Prostate gland (tissue), 2 donors: ENCODE data around the gene NARF.

Experiments used
- CTCF ChIP-seq, 4 experiments: fragments of 200-600 bp in 2 of 4; fragments of 450-650 bp in 2 of 4; sonication (generic) in 2 of 4; IDR thresholded peaks; 1 replicate in 3 of 4; 2 replicates in 1 of 4; pipeline ENCODE4 v1.5.1; 2016 to 2019; ENCODE audit warnings: antibody characterized with exemption in 4 of 4, mild to moderate bottlenecking in 2 of 4, moderate library complexity in 2 of 4
- POLR2A ChIP-seq: fragments of 450-650 bp; IDR thresholded peaks from one replicate; pipeline ENCODE4 v1.6.1; 2016; ENCODE audit warnings: antibody characterized with exemption, mild to moderate bottlenecking
- POLR2AphosphoS5 ChIP-seq: sonication (generic); formaldehyde crosslinking; IDR thresholded peaks from one replicate; pipeline ENCODE4 v1.6.1; 2017; ENCODE audit warnings: antibody characterized with exemption

DNA sequence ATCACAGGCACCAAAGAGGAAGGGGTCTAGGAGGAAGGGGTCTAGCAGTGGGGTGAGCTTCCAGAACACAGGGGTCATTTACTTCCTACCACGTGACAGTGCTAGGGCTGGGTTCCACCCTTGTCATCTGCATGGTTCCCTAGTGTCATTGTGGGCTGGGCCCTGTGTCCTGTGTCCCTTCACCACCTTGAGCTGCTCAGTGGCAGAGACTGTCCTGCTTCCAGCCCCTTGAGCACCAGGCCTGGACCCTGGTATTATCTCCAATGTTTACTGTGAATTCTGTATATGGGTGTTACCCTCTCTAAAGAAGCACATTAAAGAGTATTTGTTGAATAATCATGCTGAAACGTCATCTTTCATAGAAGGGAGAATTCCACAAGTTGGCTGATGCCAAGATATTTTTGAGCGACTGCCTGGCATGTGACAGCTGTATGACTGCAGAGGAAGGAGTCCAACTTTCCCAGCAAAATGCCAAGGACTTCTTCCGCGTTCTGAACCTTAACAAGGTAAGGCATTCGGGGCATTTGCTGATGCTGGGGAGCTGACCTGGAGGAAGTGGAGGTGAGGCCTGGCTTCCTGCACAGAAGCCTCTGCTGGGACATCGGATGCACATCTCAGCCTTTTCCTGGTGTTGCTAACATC is 5.5 kb downstream of the NARF start:
- no peak for TF ChIP-seq CTCF (IDR thresholded peaks at IDR 0.05)
- TF ChIP-seq POLR2AphosphoS5, result no peak
- no peak for TF ChIP-seq POLR2A
